OCI-M2 (cell line): ENCODE results near the gene ZMIZ2.
"Not testable (repeated sequence)": the region's sequence is repeated elsewhere in the genome, so short reads cannot be mapped to it uniquely, and the experiment has no call there.

ENCODE experiments used
- DNase-seq: peaks from one replicate; lab custom pipeline; 2025; ENCODE audit not compliant: unreplicated experiment; lab: John Stamatoyannopoulos, UW

The ZMIZ2 gene

GRCh38 chr7:44727937-44728262 is 20.7 kb upstream of the ZMIZ2 start:
- DNase-seq, result no peak

GRCh38 chr7:44729949-44730590 is 18.6 kb upstream of the ZMIZ2 start:
- no peak for DNase-seq

- DNase-seq, result not testable (repeated sequence)
Observed at GRCh38 chr7:44732971-44733370, 15.7 kb upstream of the ZMIZ2 start.

GRCh38 chr7:44733708-44734481 is 14.8 kb upstream of the ZMIZ2 start:
- DNase-seq, result no peak

DNA sequence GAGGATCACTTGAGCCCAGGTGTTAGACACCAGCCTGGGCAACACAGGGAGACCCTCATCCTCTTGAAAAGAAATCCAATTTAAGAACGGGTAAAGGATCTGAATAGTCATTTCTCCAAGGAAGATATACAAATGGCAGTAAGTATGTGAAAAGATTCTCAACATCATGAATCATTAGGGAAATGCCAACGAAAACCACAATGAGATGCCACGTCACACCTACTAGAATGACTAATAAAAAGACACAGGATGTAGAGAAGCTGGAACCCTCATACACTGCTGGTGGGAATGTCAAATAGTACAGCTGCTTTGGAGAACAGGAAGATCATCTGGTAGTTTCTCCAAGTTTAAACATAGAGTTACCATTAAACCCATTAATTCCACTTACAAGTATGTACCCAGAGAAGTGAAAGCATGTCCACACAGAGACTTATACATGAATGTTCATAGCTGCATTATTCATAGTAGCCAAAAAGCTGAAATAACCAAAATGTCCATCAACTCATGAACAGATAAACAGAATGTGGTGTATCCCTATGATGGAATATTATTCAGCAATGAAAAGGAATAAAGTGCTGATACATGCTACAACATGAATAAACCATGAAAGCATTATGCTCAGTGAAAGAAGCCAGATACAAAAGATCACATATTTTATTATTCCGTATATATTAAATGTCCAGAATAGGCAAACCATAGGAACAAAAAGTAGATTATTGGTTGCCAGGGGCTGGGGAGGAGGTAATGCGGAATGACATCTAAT is 13.1 kb upstream of the ZMIZ2 start:
- no peak for DNase-seq

GRCh38 chr7:44736896-44737295 is 11.8 kb upstream of the ZMIZ2 start:
- DNase-seq, result no peak

DNA sequence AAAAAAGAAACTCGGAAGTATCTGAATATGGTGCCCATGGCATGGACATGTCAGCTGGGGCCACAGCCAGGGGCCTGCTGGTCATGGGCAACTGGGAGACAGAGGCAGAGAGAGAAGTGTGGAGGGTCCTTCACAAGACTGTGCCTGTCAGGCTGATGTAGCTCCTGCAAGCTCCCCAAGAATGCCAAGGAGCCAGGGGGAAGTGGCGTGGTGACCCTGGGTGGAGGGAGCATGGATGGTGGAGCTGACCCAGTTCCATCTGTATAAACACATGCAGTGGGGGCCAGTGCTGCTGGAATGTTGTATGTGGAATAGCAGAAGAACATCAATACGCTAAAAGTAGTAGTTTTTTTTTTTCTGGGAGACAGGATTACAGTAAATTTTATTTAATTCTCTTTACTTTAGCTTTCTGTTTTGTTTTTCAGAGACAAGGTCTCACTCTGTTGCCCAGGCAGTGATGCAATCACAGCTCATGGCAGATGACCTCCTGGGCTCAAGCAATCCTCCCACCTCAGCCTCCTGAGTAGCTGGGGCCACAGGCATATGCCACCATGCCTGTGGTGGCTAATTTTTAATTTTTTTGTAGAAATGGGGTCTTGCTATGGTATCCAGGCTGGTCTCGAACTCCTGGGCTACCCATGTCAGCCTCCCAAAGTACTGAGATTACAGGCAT is 10.5 kb upstream of the ZMIZ2 start:
- DNase-seq, result no peak

DNA sequence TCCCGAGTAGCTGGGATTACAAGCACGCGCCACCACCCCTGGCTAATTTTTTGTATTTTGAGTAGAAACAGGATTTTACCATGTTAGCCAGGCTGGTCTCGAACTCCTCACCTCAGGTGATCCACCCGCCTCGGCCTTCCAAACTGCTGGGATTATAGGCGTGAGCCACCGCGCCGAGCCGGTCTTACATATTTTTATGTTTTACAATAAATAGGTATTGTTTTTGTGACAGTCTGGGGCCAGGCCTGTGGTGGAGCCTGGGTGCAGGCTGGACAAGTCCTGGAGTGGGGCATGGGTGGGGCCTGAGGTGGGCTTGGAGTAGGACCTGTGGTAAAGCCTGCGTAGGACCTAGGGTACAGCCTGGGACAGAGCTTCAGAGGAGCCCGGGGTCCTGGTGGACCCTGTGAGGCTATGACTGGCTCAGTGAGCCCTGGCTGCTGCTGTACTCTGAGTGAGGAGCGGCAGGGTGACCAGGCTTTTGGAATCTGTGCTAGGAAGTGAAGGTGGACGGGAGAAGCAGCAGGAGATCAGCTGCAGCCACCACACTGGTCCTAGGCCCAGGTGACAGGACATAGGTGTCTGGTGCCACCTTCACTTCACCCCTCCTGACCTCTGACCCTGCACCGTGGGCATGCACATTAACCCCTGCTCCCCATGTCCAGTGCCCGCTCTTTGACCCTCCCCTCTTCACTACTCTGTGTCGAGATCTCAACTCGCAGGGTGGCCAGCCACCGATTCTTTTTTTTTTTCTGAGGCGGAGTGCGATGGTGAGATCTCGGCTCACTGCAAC is 9.6 kb upstream of the ZMIZ2 start:
- DNase-seq, result no peak

DNA sequence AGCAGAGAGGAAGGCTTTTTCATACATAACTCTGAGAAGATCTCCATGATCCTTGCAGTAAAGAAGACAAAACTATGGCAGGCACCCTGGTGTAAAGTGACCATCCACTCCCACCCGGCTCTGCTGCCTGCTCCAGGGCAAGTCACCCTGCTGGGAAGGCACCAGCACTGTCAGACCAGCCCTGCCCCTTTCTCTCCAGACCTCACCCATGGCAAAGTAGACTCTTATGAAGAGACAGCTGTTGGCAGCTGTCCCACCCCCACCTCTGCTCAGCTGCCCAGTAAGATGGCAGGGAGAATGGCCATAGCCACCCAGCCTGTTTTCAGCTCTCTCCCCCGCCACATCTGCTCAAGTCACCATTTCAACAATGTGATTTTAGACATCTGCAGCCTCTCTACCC is 8.6 kb upstream of the ZMIZ2 start:
- no peak for DNase-seq

DNA sequence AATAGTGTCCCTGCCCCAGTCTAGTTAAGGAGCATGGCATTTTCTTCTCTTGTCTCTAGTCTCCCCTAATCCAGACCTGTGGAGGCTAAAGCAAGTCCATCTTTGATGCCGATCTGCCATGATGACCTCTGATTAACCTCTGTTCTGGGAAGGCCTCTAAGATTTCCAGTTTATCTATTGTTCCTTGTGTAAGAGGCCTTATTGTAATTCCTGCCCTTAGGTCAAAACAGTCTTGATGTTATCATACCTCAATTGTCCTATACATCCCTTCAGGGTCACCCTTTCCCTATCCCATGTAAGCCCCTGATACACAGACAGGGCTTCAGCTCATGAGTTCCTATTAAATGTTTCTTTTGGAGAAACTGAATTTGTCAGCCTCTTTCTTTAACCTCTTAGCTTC is 4.9 kb upstream of the ZMIZ2 start:
- DNase-seq, result no peak

DNA sequence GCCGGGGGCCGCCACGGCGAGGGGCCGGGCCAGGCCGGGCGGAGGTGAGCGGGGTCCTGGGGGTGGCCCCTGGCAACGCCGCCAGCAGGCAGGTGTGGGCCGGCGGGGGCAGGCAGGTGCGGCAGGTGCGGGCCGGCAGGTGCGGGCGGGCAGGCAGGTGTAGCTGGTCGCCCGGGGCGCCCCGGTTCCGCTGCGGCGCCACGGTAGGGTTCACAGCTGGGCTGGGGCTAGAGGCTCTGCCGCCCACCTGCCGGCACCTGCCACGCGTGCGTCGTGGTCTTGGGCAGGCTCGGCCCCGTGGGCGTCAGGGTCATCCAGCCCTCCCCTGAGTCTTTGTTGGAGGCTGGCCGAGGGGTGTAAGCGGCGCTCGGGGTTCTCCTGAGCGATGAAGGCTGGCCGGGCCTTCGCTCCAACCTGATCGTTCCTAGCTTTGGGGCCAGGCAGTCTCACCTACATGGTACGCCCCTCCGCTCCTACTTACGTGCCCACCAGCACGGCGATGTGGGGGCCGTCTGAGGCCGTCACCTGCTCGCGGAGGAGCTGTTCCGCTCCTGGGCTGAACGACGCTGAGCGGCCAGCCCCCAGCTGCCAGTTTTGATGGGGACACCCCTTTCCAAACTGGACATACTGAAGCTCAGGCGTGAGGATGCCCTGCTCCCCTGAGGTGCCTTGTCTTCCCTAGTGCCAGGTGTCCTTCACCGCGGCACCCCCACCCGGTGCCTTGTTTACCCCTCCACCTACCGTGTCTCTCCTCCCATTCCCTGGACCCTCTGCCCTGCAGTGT is 493 bp downstream of the ZMIZ2 start:
- no peak for DNase-seq

DNA sequence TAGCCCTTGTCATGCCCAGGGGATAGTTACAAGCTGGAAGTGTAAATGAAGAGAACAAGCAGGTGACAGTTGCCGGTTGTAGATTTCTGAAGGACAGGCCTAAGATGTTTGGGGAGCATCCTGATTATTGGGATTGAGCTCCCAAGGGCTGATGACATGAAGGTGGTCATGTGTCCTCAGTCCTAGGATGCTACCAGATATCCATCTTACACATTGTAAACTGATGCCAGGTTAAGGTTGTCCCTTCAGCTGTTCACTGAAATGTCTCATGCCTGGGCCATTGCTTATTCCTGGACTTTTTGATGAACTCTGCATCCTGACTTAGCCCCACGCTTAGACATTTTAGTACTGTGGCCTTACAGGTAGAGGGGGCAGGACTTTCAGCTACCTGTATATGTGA is 1.3 kb downstream of the ZMIZ2 start:
- DNase-seq, result no peak

- no peak for DNase-seq
Observed at GRCh38 chr7:44750424-44750823, 1.8 kb downstream of the ZMIZ2 start.

- no peak for DNase-seq
Observed at GRCh38 chr7:44750921-44751571, 2.4 kb downstream of the ZMIZ2 start.

DNA sequence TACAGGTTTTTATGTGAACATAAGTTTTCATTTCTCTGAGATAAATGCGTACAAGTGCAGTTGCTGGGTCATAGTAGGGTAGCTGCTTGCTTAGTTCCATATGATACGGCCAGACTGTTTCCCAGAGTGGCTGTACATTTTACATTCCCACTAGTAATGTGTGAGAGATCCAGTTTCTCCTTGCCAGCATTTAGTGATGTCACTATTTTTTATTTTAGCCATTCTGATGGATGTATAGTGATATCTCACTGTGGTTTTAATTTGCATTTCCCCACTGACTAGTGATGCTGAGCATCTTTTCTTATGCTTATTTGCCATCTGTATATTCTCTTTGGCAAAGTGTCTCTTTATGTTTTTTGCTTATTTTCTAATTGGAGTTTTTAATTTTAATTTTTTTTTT is 4.2 kb downstream of the ZMIZ2 start:
- no peak for DNase-seq

DNA sequence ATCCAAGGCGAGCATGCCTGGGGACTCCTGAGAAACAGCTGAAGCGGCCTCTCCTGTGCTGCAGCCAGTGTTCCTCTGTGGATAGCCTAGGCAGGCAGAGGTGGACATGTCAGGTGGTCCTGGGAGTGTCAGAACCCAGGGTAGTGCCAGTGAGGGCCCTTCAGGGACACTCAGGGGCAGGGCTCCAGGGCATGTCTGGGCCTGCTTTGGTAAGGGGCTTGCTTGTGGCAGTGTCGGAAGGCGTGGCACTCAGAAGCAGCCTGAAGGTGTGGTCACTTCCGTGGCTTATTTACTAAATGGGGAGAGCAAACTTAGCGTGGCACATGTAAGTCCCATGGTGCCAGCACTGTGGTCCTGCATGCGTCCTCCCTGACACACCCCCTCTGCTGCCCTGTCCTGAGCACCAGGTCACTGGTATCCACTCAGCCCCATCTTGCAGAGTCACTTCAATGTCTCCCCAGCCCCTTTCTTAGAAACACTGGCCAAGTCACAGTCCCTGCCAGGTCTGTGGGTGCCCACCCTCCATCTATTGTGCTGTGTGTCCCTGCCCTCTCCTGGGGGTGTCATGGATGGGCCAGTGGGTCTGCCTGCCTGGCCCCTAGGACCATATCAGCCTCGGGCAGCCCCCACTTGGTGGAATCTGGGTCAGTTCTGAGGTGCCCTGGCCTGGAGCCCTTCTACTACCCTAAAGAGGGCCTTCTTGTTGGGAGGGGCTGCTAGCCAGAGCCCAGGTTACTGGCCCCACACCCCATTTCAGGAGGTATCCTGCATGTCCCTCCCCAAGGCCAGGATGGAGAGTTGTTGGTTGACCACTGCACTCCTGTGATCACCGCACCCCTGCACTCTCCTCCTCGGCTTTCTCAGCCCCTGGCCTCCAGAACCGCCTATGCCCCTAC is 6.4 kb downstream of the ZMIZ2 start:
- DNase-seq, result no peak

GRCh38 chr7:44755698-44756627 is 7.3 kb downstream of the ZMIZ2 start:
- DNase-seq, result no peak

- no peak for DNase-seq
Observed at GRCh38 chr7:44756904-44757303, 8.3 kb downstream of the ZMIZ2 start.
